GM19328 (cell line): ENCODE results near the gene SRD5A1.

Experiments used
- ATAC-seq: cut with Tn5 transposase; IDR thresholded peaks from one replicate; pipeline ENCODE4 v1.9.1; 2021; ENCODE audit warnings: mild to moderate bottlenecking, moderate library complexity; ENCODE audit not compliant: unreplicated experiment

SRD5A1 gene, protein sequence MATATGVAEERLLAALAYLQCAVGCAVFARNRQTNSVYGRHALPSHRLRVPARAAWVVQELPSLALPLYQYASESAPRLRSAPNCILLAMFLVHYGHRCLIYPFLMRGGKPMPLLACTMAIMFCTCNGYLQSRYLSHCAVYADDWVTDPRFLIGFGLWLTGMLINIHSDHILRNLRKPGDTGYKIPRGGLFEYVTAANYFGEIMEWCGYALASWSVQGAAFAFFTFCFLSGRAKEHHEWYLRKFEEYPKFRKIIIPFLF

DNA sequence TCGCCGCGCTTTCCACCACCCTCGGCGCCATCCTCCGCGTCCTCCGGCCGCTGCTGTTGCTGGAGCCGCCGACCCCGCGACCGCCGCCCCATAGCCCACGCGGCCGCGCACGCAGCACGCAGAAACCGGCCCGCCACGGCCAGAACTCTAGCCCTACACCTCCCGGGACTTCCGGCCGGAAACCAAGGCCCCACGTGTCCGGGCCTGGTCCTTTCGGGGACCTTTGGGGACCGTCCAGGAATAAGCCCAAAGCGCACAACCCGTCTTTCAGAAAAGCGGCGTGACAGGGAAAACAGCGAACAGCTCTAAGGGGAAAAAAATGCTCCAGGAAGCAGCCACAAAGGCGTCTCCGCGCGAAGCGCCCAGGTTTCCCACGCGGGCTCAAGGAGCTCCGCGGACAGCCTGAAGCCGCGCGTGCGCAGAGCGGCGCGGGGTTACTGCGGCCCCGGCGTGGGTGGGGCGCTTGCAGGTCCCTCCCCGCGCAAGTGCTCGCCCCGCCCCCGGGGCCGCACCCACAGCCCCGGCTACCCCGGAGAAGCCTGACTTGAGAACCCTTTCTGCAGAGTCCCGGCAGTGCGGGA lies at the start of gene SRD5A1, which contains the start of gene NSUN2:
TSS of gene SRD5A1 (plus strand) at position 553 of the 581 bp plus-strand sequence. CDS start 137 bp downstream, outside the sequence.
TSS of gene NSUN2 (minus strand) at position 157 of the 581 bp plus-strand sequence. CDS start at position 92, 65 bp downstream.
- peak; percentile 88 for ATAC-seq

DNA sequence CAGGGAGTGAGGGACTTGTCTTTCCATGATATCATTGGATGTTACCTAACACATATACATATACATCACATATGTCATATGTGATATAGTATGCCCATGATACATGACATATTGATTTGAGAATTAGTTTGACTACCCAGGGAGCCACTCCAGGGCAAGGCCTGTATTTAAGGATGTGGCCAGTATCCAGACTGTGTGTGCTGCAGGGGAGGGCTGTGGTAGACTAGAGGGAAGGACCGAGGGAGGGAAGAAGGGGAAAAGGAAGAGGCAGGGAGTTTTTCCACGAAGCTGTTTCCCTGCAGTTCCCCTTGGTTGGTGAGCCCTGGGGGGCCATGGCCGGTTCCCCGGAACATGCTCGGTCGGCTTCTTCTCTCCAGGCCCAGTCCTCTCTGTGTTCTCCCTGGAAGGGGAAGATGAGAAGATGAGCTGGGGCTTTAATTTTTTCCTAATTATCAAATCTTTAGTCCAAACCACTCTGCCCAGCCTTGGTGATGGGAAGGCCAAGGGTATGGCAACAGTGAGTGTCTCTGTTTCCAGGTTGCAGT lies 49.1 kb upstream of the SRD5A1 start:
- ATAC-seq = no peak

DNA sequence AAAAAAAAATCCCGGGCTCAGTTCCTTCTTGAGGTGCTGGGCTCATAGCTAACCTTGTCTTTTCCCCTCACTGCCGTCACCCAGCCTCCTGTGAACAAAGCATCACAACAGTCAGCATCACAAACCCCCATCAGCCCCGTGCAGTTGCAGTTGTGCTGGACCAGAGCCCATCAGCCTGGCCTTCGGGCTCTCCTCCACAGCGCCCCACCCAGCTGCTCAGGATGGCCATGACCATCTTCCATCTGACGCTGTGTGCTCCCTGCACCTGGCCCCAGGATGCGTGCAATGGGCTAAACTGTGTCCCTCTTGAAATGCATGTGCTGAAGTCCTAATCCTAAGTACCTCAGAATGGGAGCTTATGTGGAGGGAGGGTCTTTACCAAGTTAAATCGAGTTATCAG lies 48.5 kb upstream of the SRD5A1 start:
- no peak for ATAC-seq

DNA sequence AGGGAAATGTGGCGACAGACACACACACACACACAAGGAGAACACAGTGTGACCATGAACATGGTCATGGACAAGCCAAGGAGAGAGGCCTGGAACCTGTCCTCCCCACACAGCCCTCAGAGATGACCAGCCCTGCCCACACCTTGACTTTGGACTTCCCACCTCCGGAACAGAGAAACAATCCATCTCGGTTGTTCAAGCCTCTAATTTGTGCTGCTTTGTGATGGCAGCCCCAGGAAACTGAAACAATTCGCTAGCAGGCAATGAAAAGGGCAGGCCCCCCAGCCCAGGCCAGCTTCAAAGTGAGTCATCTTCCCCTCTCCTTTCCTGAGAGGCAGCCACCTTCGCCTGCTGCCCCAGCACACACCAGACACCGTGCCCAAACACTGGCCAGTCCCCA lies 48.1 kb upstream of the SRD5A1 start:
- ATAC-seq = no peak

DNA sequence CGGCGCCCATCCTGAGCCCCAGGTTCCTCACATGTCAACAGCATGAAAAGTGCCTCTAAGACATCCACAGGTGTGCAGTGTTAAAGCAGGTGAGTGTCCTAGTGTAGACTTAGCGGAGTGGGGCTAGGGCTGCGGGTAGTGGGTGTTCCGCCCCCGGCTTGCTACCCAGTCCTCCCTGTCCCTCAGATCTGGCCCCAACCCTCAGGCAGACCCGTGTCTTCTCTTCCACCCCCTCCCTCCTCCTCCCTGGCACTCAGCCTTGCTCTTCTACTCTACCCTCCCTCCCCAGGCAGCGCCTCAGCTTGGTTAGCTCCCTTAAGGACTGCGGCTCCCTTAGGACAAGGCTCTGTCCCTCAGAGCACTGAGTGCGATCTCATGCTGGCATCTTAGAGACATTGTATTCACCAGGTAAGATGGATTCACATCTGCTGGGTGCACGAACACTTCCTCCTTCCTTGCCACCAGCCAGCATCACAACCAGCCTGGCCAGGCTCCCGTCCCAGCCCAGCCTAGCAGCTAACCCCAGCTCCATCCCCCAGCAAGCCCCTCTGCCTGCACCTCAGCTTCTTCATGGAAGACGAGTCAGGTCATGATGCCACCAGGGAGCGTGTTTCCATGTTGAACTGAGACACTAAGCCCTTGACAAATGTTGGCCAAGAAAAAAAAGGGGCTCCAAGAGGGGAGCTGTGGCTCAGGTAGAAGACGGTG lies 47.1 kb upstream of the SRD5A1 start:
- ATAC-seq = no peak

DNA sequence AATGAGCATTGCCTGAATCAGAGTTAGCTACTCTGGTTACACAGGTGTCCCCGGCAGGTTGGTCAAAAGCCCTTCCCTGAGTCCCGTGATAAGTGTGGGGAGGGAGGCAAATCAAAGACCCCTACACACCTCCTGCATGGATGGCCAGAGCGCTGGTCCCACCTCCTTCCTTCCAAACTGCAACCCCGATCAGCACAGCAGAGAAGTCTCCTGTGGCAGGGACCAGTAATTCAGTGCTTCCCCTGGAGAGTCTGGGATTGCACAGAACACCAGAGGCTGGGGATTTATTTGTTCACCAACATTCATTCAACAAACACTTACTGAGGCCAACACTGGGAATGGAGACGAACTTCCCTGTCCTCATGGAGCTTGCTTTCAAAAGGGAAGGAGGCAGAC lies 46.6 kb upstream of the SRD5A1 start:
- no peak for ATAC-seq

DNA sequence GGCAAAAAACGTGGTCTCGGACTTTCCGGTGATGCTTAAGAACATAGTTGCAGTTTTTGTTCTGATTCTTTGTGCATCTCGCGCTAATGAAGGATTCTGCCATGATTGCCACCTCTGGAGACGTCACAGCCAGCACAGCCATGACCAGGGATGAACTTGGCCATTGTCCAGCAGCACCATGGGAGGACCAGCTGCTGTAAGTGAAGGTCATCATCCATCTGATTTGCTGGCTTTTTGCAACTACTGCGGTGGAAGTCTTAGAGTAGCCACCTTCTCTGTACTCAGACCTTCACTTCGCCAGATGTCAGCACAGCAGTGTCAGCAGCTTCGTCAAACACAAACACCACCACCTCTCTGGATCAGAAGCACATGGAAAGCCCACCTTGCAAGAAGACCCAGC lies 46.1 kb upstream of the SRD5A1 start:
- ATAC-seq = no peak

DNA sequence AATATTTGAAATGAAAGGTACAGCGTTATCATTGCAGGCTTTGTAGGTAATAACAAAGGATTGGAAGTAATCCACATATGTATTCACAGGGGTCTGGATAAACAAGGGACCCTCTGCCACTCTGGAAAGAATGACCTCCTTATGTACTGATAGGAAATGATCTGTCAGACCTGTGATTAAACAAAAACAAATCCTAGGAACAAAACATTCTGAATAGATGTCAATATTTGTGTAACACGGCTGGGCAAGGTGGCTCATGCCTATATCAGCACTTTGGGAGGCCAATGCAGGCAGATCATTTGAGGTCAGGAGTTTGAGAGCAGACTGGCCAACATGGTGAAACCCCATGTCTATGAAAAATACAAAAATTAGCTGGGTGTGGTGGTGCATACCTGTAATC lies 42.7 kb upstream of the SRD5A1 start:
- ATAC-seq = no peak

DNA sequence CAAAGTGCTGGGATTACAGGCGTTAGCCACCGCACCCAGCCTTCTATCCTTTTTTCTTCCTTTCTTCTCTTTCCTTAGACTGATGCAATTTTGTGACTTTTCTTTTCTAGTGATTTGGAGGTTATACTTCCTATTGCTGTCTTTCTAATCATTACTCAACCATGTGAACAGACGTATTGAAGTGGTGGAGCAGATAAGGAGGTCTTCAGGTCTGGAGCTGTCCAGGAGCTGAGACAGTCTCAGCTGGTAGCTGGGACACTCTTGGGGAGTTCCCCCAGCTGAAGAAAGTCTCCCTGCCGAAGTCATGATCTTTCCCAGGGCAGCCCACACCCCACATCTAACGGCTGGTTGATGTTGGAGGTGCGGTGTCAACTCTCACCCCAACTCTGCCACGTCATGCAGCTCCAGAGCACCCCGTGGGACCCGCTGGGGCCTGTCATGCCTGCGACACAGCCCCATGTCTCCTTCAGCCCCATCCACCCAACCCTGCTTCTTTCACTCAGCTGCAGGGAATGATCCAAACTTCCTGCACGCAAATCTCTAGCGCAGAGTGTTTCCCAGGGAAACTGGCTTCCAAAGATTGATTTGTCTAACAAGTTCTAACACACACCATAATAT lies 41.5 kb upstream of the SRD5A1 start:
- ATAC-seq = no peak

DNA sequence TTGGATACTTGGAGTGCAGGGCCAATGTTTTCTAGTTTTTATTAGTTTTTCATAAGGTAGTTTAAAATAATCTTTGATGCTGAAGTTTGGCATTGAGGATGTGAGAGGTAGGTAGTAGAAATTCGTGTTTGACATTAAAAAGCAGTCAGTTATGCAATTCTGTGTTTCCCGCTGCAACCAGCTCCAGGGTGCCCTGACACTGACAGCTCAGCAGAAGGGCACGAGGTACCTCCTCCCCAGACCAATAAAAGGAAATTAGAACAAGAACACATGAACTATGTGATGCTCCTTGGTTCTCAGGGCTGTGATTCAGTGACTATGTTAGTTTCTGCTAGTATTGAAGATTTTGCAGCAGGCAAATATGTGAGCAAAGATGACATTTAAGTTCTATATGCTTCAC lies 40.6 kb upstream of the SRD5A1 start:
- ATAC-seq = no peak

DNA sequence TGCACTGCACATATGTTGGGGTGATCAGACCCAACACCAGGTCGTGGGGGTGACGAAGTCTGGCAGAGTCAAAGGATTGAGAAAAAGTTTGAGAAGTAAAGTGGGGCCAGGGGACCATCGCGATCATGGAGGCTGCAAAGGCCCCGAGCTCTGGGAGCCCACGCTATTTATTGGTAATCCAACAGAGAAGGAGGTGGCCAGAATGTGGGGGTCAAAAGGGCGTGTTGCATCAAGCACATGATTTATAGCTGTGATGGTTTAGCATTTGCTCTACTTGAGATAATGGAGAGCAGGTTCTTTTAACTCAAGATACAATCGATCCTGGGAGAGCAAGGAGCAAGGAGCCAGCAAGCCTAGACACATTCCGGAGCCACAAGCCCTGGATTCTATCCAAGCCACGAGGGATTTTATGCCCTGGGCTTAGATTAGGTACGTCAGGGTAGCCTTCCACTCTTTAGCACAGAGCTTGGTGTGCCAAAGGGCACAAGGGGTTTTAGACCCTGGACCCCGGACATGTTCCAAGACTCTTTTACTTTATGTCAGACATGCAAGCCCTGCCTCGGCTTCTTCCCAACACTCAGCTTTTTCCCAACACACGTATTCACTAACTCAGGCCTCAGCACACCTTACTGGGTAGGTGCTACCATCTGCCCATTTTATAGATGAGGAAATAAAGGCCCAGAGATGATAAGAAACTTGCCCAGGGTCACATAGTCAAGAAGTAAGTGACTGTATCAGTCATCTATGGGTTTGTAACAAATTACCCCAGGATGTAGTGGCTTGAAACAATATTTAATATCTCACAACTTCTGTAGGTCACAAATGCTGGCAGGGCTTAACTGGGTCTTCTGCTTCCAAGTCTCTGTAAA lies 39.9 kb upstream of the SRD5A1 start:
- ATAC-seq = no peak

DNA sequence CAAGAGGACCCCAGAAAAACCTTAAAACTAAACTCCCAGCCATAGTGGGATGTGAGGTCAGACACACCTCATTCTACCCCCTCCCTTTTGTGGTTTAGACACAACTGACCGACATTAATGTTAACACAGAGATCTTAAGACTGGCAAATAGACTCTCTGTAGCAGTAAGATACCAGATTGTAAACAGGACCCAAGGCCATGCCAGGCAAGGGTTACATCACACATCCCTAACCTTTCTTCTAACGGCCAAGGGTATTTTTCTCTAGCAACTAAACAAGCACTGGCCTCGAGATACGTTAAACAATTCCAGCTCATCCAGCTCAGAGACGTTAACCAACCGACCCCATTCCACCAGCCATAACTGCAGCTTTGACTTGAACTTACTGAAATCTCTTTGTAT lies 39.2 kb upstream of the SRD5A1 start:
- no peak for ATAC-seq

DNA sequence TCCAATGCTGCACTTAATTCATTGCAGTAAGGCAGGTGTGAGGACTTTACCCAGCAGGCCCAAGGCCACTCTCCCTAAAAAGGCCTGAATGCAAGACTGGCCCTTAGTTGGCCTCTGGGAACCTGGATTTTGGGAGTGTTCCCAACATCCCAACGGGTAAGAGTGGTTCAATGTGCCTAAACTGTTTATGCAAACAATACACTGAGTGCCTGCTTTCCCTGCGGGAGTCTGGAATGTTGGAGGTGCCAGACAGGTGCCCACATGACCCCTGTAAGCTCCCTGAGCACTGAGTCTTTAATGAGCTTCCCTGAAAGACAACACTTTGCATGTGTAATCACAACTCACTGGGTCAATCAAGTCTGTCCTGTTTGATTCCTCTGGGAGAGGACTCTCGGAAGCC lies 37.8 kb upstream of the SRD5A1 start:
- ATAC-seq = no peak

DNA sequence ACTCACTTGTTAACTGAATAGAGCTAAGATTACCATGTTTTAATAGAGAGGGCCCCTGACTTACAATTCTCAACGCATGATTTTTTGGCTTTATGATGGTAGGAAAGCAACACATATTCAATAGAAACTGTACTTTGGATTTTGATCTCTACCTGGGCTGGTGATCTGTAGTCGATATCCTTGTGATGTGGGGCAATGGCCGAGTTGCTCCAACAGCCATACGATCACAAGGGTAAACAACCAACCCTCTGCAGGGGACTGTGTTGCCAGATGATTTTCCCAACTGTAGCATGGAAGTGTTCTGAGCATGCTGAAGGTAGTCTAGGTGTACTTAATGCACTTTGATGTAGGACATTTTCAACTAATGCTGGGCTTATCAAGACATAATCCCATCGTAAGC lies 36.9 kb upstream of the SRD5A1 start:
- no peak for ATAC-seq

DNA sequence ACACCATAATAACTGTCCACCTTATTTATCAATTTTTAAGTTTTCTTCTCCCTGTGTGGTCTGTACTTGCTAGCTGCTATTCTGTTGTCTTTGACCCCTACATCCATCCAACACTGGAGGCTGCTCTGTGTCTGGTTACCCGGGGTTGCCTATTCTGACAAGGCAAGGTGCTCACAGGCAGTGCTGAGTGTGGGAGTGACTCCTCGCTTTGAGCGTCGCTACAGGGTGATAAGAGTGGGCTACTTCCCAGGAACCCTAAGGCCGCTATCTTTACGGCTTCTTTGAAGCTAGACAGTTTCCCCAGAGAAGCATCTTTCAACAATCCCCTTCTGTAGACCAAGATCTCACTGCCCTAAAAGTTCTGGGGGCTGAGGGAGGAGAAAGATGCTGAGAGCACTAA lies 35.7 kb upstream of the SRD5A1 start:
- ATAC-seq = no peak

DNA sequence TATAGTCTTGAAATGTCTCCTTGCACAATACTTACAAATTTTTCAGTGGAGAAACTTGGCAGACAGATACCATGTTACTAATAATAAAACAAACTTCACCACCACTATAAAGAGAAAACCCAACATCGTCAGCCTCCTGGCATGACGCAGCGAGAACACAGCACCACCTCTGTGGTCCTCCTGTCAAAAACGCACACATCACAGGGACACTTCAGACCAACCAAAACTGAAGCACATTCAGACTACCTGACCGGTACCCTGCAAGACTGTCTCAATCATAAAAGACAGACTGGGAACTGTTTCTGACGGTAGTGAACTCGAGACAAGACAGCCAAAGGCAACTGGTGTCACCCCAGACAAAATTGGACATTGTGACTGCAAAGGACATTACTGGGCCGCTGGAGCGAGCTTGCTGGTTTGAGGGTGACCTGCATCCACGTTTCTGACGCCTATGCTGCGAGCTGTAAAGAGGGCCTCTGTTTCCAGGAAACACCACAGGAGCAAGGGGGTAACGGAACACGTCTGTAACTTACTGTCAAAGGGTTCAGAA lies 34.8 kb upstream of the SRD5A1 start:
- no peak for ATAC-seq

DNA sequence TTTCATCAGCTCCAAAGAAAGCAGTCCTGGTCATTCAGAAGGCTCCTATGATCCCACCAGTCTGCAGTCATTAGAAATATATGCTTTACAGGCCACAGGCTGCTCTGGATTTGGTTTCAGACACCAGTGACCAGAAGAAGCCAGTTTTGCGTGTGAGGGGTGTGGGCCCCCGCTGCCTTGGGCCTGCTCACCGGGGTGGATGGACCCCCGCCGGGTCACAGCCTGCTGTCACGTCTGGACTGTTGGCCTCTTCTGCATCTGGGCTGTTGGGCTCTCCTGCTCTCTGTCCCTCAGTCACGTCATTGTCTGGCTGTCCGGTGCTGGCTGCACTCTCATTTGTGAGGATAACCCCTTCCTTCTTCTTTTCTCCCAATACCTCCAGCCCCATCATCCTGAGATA lies 33.5 kb upstream of the SRD5A1 start:
- no peak for ATAC-seq

DNA sequence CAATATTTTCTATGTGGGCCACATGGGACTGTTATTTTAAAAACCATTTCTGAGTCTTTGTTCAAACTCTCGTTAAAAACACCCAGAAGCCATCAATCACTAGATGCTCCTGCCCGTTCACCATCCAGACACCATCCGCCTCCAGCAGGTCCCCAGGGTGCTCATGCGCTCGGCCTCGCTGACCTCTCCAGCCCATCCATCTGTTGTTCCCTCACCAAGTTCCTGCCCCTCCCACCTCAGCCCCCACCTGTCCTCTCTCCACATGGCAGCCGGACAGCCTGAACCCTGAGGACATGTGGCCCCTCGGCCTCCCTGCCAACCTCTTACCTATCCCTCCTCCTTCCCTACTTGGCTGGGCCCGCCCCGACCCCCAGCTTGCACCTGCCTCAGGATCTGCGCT lies 32.0 kb upstream of the SRD5A1 start:
- ATAC-seq = no peak

DNA sequence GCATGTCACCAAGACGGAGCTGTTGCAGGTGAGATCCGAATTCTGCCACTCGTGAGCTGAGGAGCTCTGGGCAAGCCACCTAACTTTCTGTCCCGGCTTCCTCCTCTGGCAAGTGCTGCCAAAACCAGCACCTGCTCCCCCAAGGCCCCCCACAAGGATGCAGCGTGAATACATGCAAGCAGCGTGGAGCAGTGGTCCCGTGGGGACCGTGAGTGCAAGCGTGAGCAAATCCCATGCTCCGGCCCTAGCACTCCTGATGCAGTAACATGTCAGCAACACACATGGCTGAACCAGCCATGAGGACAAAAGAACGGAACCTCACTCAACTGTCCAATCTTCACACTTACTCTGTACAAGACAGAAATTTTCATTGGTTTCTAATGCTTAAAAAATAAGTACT lies 31.4 kb upstream of the SRD5A1 start:
- ATAC-seq = no peak

DNA sequence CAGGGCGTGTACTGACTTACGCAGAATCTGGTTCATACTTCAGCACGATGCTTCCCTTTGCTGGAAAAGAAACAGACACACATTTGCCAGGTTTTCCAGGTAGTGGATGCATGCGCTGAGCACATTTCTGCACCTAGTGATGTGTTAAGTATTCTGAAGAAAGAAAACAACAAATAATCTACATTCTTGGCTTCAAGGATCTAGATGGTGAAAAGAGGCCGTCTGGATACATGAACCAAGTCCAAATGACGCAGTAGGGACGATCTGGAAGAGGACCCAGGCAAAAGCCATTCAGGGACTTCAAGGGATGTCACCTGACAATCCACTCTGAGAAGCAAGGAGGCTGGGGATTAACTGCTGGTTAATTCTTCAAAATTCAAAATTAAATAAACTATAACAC lies 30.8 kb upstream of the SRD5A1 start:
- ATAC-seq = no peak
